WTC11 (cell line): Measurements from ENCODE around the gene POC5. TPM values are rescaled to one million over a fixed set of nuclear protein-coding genes. Genes with fewer than 3 reads are reported as not detected.

Experiments
- ATAC-seq: fragments of 200-7000 bp; cut with Tn5 transposase; 2 replicates; pipeline ENCODE4 v1.10.0; 2021; ENCODE audit warnings: mild to moderate bottlenecking, moderate library complexity
- CTCF ChIA-PET: fragments of 300-600 bp; sonication (Branson Sonifier 250); formaldehyde crosslinking; loops from one replicate; lab custom pipeline; 2021; ENCODE audit warnings: antibody characterized with exemption; lab: Charles Lee
- POLR2A ChIA-PET: fragments of 350-600 bp; sonication (Branson Sonifier 250); formaldehyde crosslinking; loops from one replicate; lab custom pipeline; 2021; ENCODE audit warnings: antibody characterized with exemption; lab: Charles Lee
- DNase-seq: peaks from one replicate; pipeline ENCODE4 v3.0.0; 2021; ENCODE audit warnings: low spot score
- H3K27ac Mint-ChIP-seq: 2 replicates; pipeline ENCODE4 v1.8.0; 2021; ENCODE audit warnings: mixed read lengths
- H3K27me3 Mint-ChIP-seq: 2 replicates; pipeline ENCODE4 v1.8.0; 2021; ENCODE audit warnings: low read depth, mild to moderate bottlenecking, moderate library complexity, mixed read lengths
- H3K36me3 Mint-ChIP-seq: 2 replicates; pipeline ENCODE4 v1.8.0; 2021; ENCODE audit warnings: mixed read lengths
- H3K4me1 Mint-ChIP-seq: 2 replicates; pipeline ENCODE4 v1.8.0; 2022; ENCODE audit warnings: mixed read lengths
- H3K4me3 Mint-ChIP-seq: 2 replicates; pipeline ENCODE4 v1.8.0; 2021; ENCODE audit warnings: mild to moderate bottlenecking, moderate library complexity, mixed read lengths
- H3K9me3 Mint-ChIP-seq: 2 replicates; pipeline ENCODE4 v1.8.0; 2021; ENCODE audit warnings: mixed read lengths
- ATF1 ChIP-seq: sonication (generic); formaldehyde crosslinking; IDR thresholded peaks from 2 replicates; pipeline ENCODE4 v1.8.1; 2023; ENCODE audit warnings: mild to moderate bottlenecking, moderate library complexity, missing genetic modification reagents
- ATF2 ChIP-seq: sonication (generic); formaldehyde crosslinking; IDR thresholded peaks from 2 replicates; pipeline ENCODE4 v1.8.1; 2022; ENCODE audit warnings: low read depth, missing genetic modification reagents, borderline replicate concordance
- ATF3 ChIP-seq: sonication (generic); formaldehyde crosslinking; conservative IDR thresholded peaks from 2 replicates; pipeline ENCODE4 v1.8.1; 2022; ENCODE audit warnings: mild to moderate bottlenecking, missing genetic modification reagents
- FOXP4 ChIP-seq: sonication (generic); formaldehyde crosslinking; IDR thresholded peaks from 2 replicates; pipeline ENCODE4 v1.8.0; 2022; ENCODE audit warnings: mild to moderate bottlenecking, missing genetic modification reagents
- GRHL2 ChIP-seq: fragments of 250-450 bp; sonication (Bioruptor Pico); IDR thresholded peaks from 2 replicates; pipeline ENCODE4 v1.8.0; 2022; ENCODE audit warnings: mild to moderate bottlenecking, moderate library complexity; ENCODE audit not compliant: insufficient replicate concordance, severe bottlenecking
- NR2C2 ChIP-seq: sonication (generic); formaldehyde crosslinking; IDR thresholded peaks from 2 replicates; pipeline ENCODE4 v1.8.0; 2022; ENCODE audit warnings: mild to moderate bottlenecking, missing genetic modification reagents
- OVOL2 ChIP-seq: fragments of 250-450 bp; sonication (Bioruptor Pico); IDR thresholded peaks from 2 replicates; pipeline ENCODE4 v1.9.0; 2021; ENCODE audit warnings: mild to moderate bottlenecking, borderline replicate concordance
- TCF7 ChIP-seq: sonication (generic); formaldehyde crosslinking; IDR thresholded peaks from 2 replicates; pipeline ENCODE4 v1.8.0; 2022; ENCODE audit warnings: mild to moderate bottlenecking, low read depth, missing genetic modification reagents, moderate library complexity
- ZBTB21 ChIP-seq: sonication (generic); formaldehyde crosslinking; IDR thresholded peaks from 2 replicates; pipeline ENCODE4 v1.8.1; 2023; ENCODE audit warnings: mild to moderate bottlenecking, missing genetic modification reagents, borderline replicate concordance
- ZNF232 ChIP-seq: sonication (generic); formaldehyde crosslinking; IDR thresholded peaks from 2 replicates; pipeline ENCODE4 v1.8.0; 2022; ENCODE audit warnings: mild to moderate bottlenecking, missing genetic modification reagents
- total RNA-seq: library from RNA; stranded (reverse); gene quantifications from 3 replicates; pipeline ENCODE4 v1.2.3, GENCODE V29; 2021
- TF ChIP-seq, protein P1 (sequence below): sonication (generic); formaldehyde crosslinking; conservative IDR thresholded peaks from 2 replicates; pipeline ENCODE4 v1.8.1; 2023; ENCODE audit warnings: mild to moderate bottlenecking, low read depth, missing genetic modification reagents, moderate library complexity
- TF ChIP-seq, protein P2 (sequence below): sonication (generic); formaldehyde crosslinking; IDR thresholded peaks from 2 replicates; pipeline ENCODE4 v1.8.0; 2022; ENCODE audit warnings: mild to moderate bottlenecking, missing genetic modification reagents
- TF ChIP-seq, protein P3 (sequence below): fragments of 250-450 bp; sonication (Bioruptor Pico); IDR thresholded peaks from 2 replicates; pipeline ENCODE4 v1.8.0; 2021; ENCODE audit warnings: mild to moderate bottlenecking
- TF ChIP-seq, protein P4 (sequence below): sonication (generic); formaldehyde crosslinking; IDR thresholded peaks from 2 replicates; pipeline ENCODE4 v1.8.0; 2023; ENCODE audit warnings: missing genetic modification reagents, mild to moderate bottlenecking, borderline replicate concordance

The POC5 gene
- total RNA-seq, 1 experiment from 2014 or later, result 13.4 TPM

DNA sequence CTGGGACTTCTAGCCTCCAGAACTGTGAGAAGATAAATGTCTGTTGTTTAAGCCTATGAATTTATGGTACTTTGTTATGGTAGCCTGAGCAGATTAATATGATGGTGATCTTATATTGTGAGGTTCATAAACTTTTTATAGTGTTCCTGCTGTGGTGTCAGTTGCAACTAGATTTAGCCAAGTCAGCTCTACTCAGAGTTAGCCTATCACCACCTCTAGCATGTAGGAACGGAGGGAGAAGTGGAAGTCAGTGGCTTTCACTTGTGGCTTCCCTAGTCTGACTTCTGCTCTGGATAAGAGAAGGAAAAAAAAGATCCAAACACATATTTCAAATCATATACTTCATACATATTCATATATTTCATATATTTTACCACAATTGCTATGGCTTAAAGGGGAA lies 6.6 kb downstream of the POC5 start (continued):
- TF ChIP-seq NR2C2, result no peak

GRCh38 chr5:75707911-75708509 lies 9.2 kb downstream of the POC5 start:
- CTCF ChIA-PET, result interaction anchor here (1.0 kb wide), 1 partner anchor 27 kb away, joined by 3 read pairs; no protein-coding TSS in a partner anchor
- no peaks in the 10 kb centered on the region for H3K27me3 Mint-ChIP-seq

More at GRCh38 chr5:75707911-75708509, 9.2 kb downstream of the POC5 start:
- Mint-ChIP-seq H3K27ac (no peak overlapping the region), H3K9me3 (no peaks in the 10 kb centered on the region), H3K36me3 (peaks cover 14% of the 10 kb centered on the region), H3K4me1 (no peaks in the 10 kb centered on the region), H3K4me3 (no peak overlapping the region)
- DNase-seq (no peak), ATAC-seq (no peak)
- POLR2A ChIA-PET, result interaction anchor here (0.5 kb wide), 1 partner anchor 332 kb away, joined by 3 read pairs; no protein-coding TSS in a partner anchor
- TF ChIP-seq ZNF232 (no peak), ZBTB21 (no peak), ATF3 (CRISPR knock-in tag) (no peak), FOXP4 (CRISPR knock-in tag) (no peak), ATF2 (CRISPR knock-in tag) (no peak), ATF1 (CRISPR knock-in tag) (no peak), GRHL2 (CRISPR knock-in tag) (no peak), TCF7 (no peak), OVOL2 (CRISPR knock-in tag) (no peak)
- TF ChIP-seq, protein P1, sequence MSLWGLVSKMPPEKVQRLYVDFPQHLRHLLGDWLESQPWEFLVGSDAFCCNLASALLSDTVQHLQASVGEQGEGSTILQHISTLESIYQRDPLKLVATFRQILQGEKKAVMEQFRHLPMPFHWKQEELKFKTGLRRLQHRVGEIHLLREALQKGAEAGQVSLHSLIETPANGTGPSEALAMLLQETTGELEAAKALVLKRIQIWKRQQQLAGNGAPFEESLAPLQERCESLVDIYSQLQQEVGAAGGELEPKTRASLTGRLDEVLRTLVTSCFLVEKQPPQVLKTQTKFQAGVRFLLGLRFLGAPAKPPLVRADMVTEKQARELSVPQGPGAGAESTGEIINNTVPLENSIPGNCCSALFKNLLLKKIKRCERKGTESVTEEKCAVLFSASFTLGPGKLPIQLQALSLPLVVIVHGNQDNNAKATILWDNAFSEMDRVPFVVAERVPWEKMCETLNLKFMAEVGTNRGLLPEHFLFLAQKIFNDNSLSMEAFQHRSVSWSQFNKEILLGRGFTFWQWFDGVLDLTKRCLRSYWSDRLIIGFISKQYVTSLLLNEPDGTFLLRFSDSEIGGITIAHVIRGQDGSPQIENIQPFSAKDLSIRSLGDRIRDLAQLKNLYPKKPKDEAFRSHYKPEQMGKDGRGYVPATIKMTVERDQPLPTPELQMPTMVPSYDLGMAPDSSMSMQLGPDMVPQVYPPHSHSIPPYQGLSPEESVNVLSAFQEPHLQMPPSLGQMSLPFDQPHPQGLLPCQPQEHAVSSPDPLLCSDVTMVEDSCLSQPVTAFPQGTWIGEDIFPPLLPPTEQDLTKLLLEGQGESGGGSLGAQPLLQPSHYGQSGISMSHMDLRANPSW (CRISPR knock-in tag), result no peak
- TF ChIP-seq, protein P2, sequence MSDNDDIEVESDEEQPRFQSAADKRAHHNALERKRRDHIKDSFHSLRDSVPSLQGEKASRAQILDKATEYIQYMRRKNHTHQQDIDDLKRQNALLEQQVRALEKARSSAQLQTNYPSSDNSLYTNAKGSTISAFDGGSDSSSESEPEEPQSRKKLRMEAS, result no peak
- TF ChIP-seq, protein P3, sequence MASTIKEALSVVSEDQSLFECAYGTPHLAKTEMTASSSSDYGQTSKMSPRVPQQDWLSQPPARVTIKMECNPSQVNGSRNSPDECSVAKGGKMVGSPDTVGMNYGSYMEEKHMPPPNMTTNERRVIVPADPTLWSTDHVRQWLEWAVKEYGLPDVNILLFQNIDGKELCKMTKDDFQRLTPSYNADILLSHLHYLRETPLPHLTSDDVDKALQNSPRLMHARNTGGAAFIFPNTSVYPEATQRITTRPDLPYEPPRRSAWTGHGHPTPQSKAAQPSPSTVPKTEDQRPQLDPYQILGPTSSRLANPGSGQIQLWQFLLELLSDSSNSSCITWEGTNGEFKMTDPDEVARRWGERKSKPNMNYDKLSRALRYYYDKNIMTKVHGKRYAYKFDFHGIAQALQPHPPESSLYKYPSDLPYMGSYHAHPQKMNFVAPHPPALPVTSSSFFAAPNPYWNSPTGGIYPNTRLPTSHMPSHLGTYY (CRISPR knock-in tag), result no peak
- TF ChIP-seq, protein P4, sequence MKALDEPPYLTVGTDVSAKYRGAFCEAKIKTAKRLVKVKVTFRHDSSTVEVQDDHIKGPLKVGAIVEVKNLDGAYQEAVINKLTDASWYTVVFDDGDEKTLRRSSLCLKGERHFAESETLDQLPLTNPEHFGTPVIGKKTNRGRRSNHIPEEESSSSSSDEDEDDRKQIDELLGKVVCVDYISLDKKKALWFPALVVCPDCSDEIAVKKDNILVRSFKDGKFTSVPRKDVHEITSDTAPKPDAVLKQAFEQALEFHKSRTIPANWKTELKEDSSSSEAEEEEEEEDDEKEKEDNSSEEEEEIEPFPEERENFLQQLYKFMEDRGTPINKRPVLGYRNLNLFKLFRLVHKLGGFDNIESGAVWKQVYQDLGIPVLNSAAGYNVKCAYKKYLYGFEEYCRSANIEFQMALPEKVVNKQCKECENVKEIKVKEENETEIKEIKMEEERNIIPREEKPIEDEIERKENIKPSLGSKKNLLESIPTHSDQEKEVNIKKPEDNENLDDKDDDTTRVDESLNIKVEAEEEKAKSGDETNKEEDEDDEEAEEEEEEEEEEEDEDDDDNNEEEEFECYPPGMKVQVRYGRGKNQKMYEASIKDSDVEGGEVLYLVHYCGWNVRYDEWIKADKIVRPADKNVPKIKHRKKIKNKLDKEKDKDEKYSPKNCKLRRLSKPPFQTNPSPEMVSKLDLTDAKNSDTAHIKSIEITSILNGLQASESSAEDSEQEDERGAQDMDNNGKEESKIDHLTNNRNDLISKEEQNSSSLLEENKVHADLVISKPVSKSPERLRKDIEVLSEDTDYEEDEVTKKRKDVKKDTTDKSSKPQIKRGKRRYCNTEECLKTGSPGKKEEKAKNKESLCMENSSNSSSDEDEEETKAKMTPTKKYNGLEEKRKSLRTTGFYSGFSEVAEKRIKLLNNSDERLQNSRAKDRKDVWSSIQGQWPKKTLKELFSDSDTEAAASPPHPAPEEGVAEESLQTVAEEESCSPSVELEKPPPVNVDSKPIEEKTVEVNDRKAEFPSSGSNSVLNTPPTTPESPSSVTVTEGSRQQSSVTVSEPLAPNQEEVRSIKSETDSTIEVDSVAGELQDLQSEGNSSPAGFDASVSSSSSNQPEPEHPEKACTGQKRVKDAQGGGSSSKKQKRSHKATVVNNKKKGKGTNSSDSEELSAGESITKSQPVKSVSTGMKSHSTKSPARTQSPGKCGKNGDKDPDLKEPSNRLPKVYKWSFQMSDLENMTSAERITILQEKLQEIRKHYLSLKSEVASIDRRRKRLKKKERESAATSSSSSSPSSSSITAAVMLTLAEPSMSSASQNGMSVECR (CRISPR knock-in tag), result no peak
